Measurements from ENCODE around the gene CCL17.

Gene CCL17

GRCh38 chr16:57373117-57373947 lies 31.2 kb upstream of the CCL17 start:
- no peak overlapping the region for H3K27ac ChIP-seq (ENCODE audit: extremely low read depth, low read depth, low read length)
- TF ChIP-seq ZFHX2 (tag by site-specific recombination; conservative IDR thresholded peaks at IDR 0.05) (0 out of 2 replicates have a peak, but pooled peaks have one; percentile 9), EGR2 (tag by site-specific recombination; IDR thresholded peaks at IDR 0.05; ENCODE audit: low read depth) (peak; percentile 38; the same call in 1 of the 2 replicates), ZNF148 (tag by site-specific recombination; IDR thresholded peaks at IDR 0.05; ENCODE audit: borderline replicate concordance) (no peak), ZNF513 (tag by site-specific recombination; IDR thresholded peaks at IDR 0.05) (no peak), ZNF768 (tag by site-specific recombination; IDR thresholded peaks at IDR 0.05) (peak; percentile 60), SETDB1 (IDR thresholded peaks at IDR 0.05; ENCODE audit: insufficient read length, low read length) (no peak)
- H3K9me3 ChIP-seq (ENCODE audit: control insufficient read depth, insufficient read depth, low read depth, low read length), result no peaks in the 10 kb centered on the region
- no peaks in the 10 kb centered on the region for H3K36me3 ChIP-seq (ENCODE audit: control insufficient read depth in 2 of 2, insufficient read depth in 1 of 2, low read length in 2 of 2)
- H3K4me3 ChIP-seq (ENCODE audit: low read depth, low read length), result no peak overlapping the region
- ChIA-PET POLR2A (no interaction called here), CTCF (interaction anchor here (0.6 to 0.8 kb wide), 2 partner anchors 45 to 51 kb away, joined by 3 to 5 read pairs; no protein-coding TSS in a partner anchor)
- H3K4me1 ChIP-seq (ENCODE audit: control insufficient read depth, insufficient read depth, low read length), result peaks cover 15% of the 10 kb centered on the region

GRCh38 chr16:57374067-57374534 lies 30.5 kb upstream of the CCL17 start:
- TF ChIP-seq ZNF777 (tag by site-specific recombination; IDR thresholded peaks at IDR 0.05; ENCODE audit: borderline replicate concordance), result no peak
- TF ChIP-seq ZNF639 (tag by site-specific recombination; IDR thresholded peaks at IDR 0.05), result no peak
- TF ChIP-seq ZNF501 (tag by site-specific recombination; IDR thresholded peaks at IDR 0.05), result no peak
- TF ChIP-seq ZNF280C (tag by site-specific recombination; IDR thresholded peaks at IDR 0.05), result no peak
- TF ChIP-seq ZNF404 (tag by site-specific recombination; IDR thresholded peaks at IDR 0.05), result no peak
- TF ChIP-seq HOXA7 (CRISPR knock-in tag; IDR thresholded peaks at IDR 0.05; ENCODE audit: borderline replicate concordance), result no peak
- TF ChIP-seq ZNF677 (tag by site-specific recombination; IDR thresholded peaks at IDR 0.05), result no peak
- TF ChIP-seq ZFHX2 (tag by site-specific recombination; conservative IDR thresholded peaks at IDR 0.05), result peak; percentile 78
- TF ChIP-seq ZNF560 (tag by site-specific recombination; IDR thresholded peaks at IDR 0.05; ENCODE audit: borderline replicate concordance), result no peak
- no peak for TF ChIP-seq ZNF544 (tag by site-specific recombination; IDR thresholded peaks at IDR 0.05)
- no peak for TF ChIP-seq ZNF785 (tag by site-specific recombination; IDR thresholded peaks at IDR 0.05)
- TF ChIP-seq ELK4 (IDR thresholded peaks at IDR 0.05; ENCODE audit: borderline replicate concordance, low read depth, low read length), result no peak
- no peak for TF ChIP-seq ZNF138 (tag by site-specific recombination; IDR thresholded peaks at IDR 0.05; ENCODE audit: borderline replicate concordance)
- peak; percentile 78 for TF ChIP-seq EGR2 (tag by site-specific recombination; IDR thresholded peaks at IDR 0.05; ENCODE audit: low read depth)
- no peak for TF ChIP-seq ZNF670 (tag by site-specific recombination; IDR thresholded peaks at IDR 0.05; ENCODE audit: low read depth)
- TF ChIP-seq ZNF48 (tag by site-specific recombination; IDR thresholded peaks at IDR 0.05), result no peak
- TF ChIP-seq KLF10 (tag by site-specific recombination; IDR thresholded peaks at IDR 0.05), result no peak
- TF ChIP-seq ZNF24 (tag by site-specific recombination; IDR thresholded peaks at IDR 0.05), result no peak
- H3K9me3 ChIP-seq (ENCODE audit: control insufficient read depth, insufficient read depth, low read depth, low read length), result no peaks in the 10 kb centered on the region
- H3K36me3 ChIP-seq (ENCODE audit: control insufficient read depth in 2 of 2, insufficient read depth in 1 of 2, low read length in 2 of 2), result no peaks in the 10 kb centered on the region
- no peak overlapping the region for H3K27ac ChIP-seq (ENCODE audit: extremely low read depth, low read depth, low read length)
- H3K4me1 ChIP-seq (ENCODE audit: control insufficient read depth, insufficient read depth, low read length), result peaks cover 15% of the 10 kb centered on the region
- ChIA-PET CTCF (no interaction called here), POLR2A (no interaction called here)
- no peak overlapping the region for H3K4me3 ChIP-seq (ENCODE audit: low read depth, low read length)
